HEK293T (cell line): ENCODE data around the gene CYP24A1.

Experiments used
- ARNT ChIP-seq: fragments of 450-650 bp; IDR thresholded peaks from 2 replicates; pipeline ENCODE4 v1.6.1; 2017; ENCODE audit warnings: mild to moderate bottlenecking
- BHLHE40 ChIP-seq: fragments of 450-650 bp; IDR thresholded peaks from 2 replicates; pipeline ENCODE4 v1.6.1; 2016; ENCODE audit warnings: mild to moderate bottlenecking, moderate library complexity, borderline replicate concordance
- ELF4 ChIP-seq: fragments of 450-650 bp; IDR thresholded peaks from 2 replicates; pipeline ENCODE4 v1.6.1; 2017; ENCODE audit warnings: antibody characterized with exemption
- FOXA1 ChIP-seq: fragments of 450-650 bp; IDR thresholded peaks from 2 replicates; pipeline ENCODE4 v1.6.1; 2016; ENCODE audit warnings: mild to moderate bottlenecking
- FOXM1 ChIP-seq: fragments of 450-650 bp; IDR thresholded peaks from 2 replicates; pipeline ENCODE4 v1.6.1; 2017; ENCODE audit warnings: mild to moderate bottlenecking, borderline replicate concordance
- HDGF ChIP-seq: fragments of 450-650 bp; IDR thresholded peaks from 2 replicates; pipeline ENCODE4 v1.6.1; 2017; ENCODE audit warnings: antibody characterized with exemption, borderline replicate concordance
- L3MBTL2 ChIP-seq: fragments of 450-650 bp; conservative IDR thresholded peaks from 2 replicates; pipeline ENCODE4 v1.6.1; 2016; ENCODE audit warnings: mild to moderate bottlenecking
- LEF1 ChIP-seq: fragments of 450-650 bp; IDR thresholded peaks from 2 replicates; pipeline ENCODE4 v1.6.1; 2017; ENCODE audit warnings: mild to moderate bottlenecking, borderline replicate concordance
- NFRKB ChIP-seq: fragments of 450-650 bp; IDR thresholded peaks from 2 replicates; pipeline ENCODE4 v1.6.1; 2016; ENCODE audit warnings: mild to moderate bottlenecking, moderate library complexity
- PKNOX1 ChIP-seq: fragments of 450-650 bp; IDR thresholded peaks from 2 replicates; pipeline ENCODE4 v1.6.1; 2016
- SP1 ChIP-seq: fragments of 450-650 bp; IDR thresholded peaks from 2 replicates; pipeline ENCODE4 v1.6.1; 2017
- SUZ12 ChIP-seq: fragments of 450-650 bp; IDR thresholded peaks from 2 replicates; pipeline ENCODE4 v1.6.1; 2016; ENCODE audit warnings: mild to moderate bottlenecking
- TARDBP ChIP-seq: fragments of 450-650 bp; IDR thresholded peaks from 2 replicates; pipeline ENCODE4 v1.6.1; 2016
- ZNF384 ChIP-seq: fragments of 450-650 bp; IDR thresholded peaks from 2 replicates; pipeline ENCODE4 v1.6.1; 2016

- TF ChIP-seq FOXM1 (no peak), SP1 (no peak), SUZ12 (no peak), TARDBP (no peak), BHLHE40 (no peak), FOXA1 (no peak), HDGF (no peak), ARNT (no peak), NFRKB (no peak), ZNF384 (no peak), L3MBTL2 (no peak), ELF4 (no peak), LEF1 (no peak), PKNOX1 (no peak)
These were observed 35.4 kb downstream of the CYP24A1 start for GRCh38 chr20:54138427-54138826.
